Caco-2 (cell line): ENCODE measurements around the gene S100A9. TPM values are rescaled to one million over a fixed set of nuclear protein-coding genes. Genes with fewer than 3 reads are reported as not detected.

Experiments
- BruUV-seq: library from RNA; stranded (reverse); fragments of 400-500 nt; replicated peaks from 2 replicates; lab custom pipeline; 2021; lab: Mats Ljungman, UMichigan
- CTCF ChIA-PET: fragments of 300-600 bp; sonication (Branson Sonifier 250); formaldehyde crosslinking; loops from one replicate; lab custom pipeline; 2022; ENCODE audit warnings: antibody characterized with exemption; lab: Charles Lee
- POLR2A ChIA-PET: fragments of 300-600 bp; sonication (Branson Sonifier 250); formaldehyde crosslinking; loops from one replicate; lab custom pipeline; 2022; ENCODE audit warnings: antibody characterized with exemption; lab: Charles Lee
- DNase-seq, 2 experiments: peaks; one replicate each; pipeline versions ENCODE4 v3.0.0 to v3.0.0-alpha.2; 2020 to 2022
- H3K27me3 ChIP-seq: replicated peaks from 2 replicates; pipeline ENCODE4 v1.6.0; 2011; ENCODE audit warnings: low read length; ENCODE audit not compliant: control insufficient read depth, insufficient read depth
- H3K36me3 ChIP-seq: 2 replicates; pipeline ENCODE4 v1.5.1; 2011; ENCODE audit warnings: low read length; ENCODE audit not compliant: control insufficient read depth, insufficient read depth
- H3K4me1 ChIP-seq: fragments of 250-450 bp; sonication (Bioruptor Pico); 2 replicates; pipeline ENCODE4 v1.5.1; 2020; ENCODE audit warnings: mild to moderate bottlenecking
- H3K4me3 ChIP-seq: 2 replicates; pipeline ENCODE4 v1.5.1; 2011; ENCODE audit warnings: low read depth, mild to moderate bottlenecking, control low read depth, low read length
- H3K9me3 ChIP-seq: fragments of 250-450 bp; sonication (Bioruptor Pico); 2 replicates; pipeline ENCODE4 v1.5.1; 2020; ENCODE audit warnings: mild to moderate bottlenecking, moderate library complexity
- H3K27ac Mint-ChIP-seq: one replicate; pipeline ENCODE4 v1.8.0; 2022; ENCODE audit warnings: mixed read lengths; ENCODE audit not compliant: unreplicated experiment
- H3K27me3 Mint-ChIP-seq: one replicate; pipeline ENCODE4 v1.8.0; 2022; ENCODE audit warnings: mixed read lengths; ENCODE audit not compliant: insufficient read depth, unreplicated experiment
- H3K36me3 Mint-ChIP-seq: one replicate; pipeline ENCODE4 v1.8.0; 2022; ENCODE audit warnings: mild to moderate bottlenecking, mixed read lengths; ENCODE audit not compliant: insufficient read depth, unreplicated experiment
- H3K4me1 Mint-ChIP-seq: one replicate; pipeline ENCODE4 v1.8.0; 2022; ENCODE audit warnings: low read depth, mixed read lengths; ENCODE audit not compliant: unreplicated experiment
- H3K4me3 Mint-ChIP-seq: one replicate; pipeline ENCODE4 v1.8.0; 2022; ENCODE audit warnings: mild to moderate bottlenecking, moderate library complexity, mixed read lengths; ENCODE audit not compliant: unreplicated experiment
- H3K9me3 Mint-ChIP-seq: one replicate; pipeline ENCODE4 v1.8.0; 2022; ENCODE audit warnings: mixed read lengths; ENCODE audit not compliant: unreplicated experiment
- CTCF ChIP-seq, 2 experiments: fragments of 200-600 bp in 1 of 2; IDR thresholded peaks; 1 replicate in 1 of 2; 2 replicates in 1 of 2; pipeline versions ENCODE4 v1.5.1 to v1.8.0; 2011 to 2022; ENCODE audit warnings: antibody characterized with exemption in 1 of 2, control low read depth in 1 of 2, inconsistent platforms in 1 of 2, low read depth in 1 of 2, low read length in 1 of 2, mild to moderate bottlenecking in 1 of 2, moderate library complexity in 1 of 2; ENCODE audit not compliant: insufficient read depth in 1 of 2, severe bottlenecking in 1 of 2, unreplicated experiment in 1 of 2
- intact Hi-C: fragments of 100-400 bp; cut with micrococcal nuclease; formaldehyde crosslinking; loops from one replicate; pipeline ENCODE4 v1.10.0; 2022; ENCODE audit not compliant: unreplicated experiment
- total RNA-seq: library from RNA; stranded (reverse); gene quantifications from 2 replicates; pipeline ENCODE4 v1.2.3, GENCODE V29; 2022

The S100A9 gene
- total RNA-seq, 1 experiment from 2014 or later = not detected

GRCh38 chr1:153360190-153360589 lies 2.5 kb downstream of the S100A9 start:
- Mint-ChIP-seq H3K27ac (no peak overlapping the region), H3K36me3 (no peaks in the 10 kb centered on the region), H3K4me3 (no peak overlapping the region), H3K4me1 (peaks cover 6% of the 10 kb centered on the region), H3K9me3 (no peaks in the 10 kb centered on the region), H3K27me3 (peaks cover 10% of the 10 kb centered on the region)
- BruUV-seq = no TSS peak
- no peaks in the 10 kb centered on the region for H3K9me3 ChIP-seq
- intact Hi-C loops = no loop called here
- H3K36me3 ChIP-seq = no peaks in the 10 kb centered on the region
- DNase-seq = no peak
- H3K4me3 ChIP-seq = no peak overlapping the region
- ChIA-PET CTCF (interaction anchor here (0.6 to 0.7 kb wide), 2 partner anchors 16 to 860 kb away, joined by 4 to 7 read pairs; no protein-coding TSS in a partner anchor), POLR2A (no interaction called here)
- TF ChIP-seq CTCF (IDR thresholded peaks at IDR 0.05; ENCODE audit: insufficient read depth in 1 of 2, low read depth in 1 of 2, low read length in 1 of 2, severe bottlenecking in 1 of 2, unreplicated experiment in 1 of 2) = no peak
- peaks cover 23% of the 10 kb centered on the region for H3K4me1 ChIP-seq
- no peaks in the 10 kb centered on the region for H3K27me3 ChIP-seq

- Mint-ChIP-seq H3K27ac (no peak overlapping the region), H3K4me1 (peaks cover 6% of the 10 kb centered on the region)
- BruUV-seq = no TSS peak
Measured at GRCh38 chr1:153360592-153361479, 3.2 kb downstream of the S100A9 start.

More at GRCh38 chr1:153360592-153361479, 3.2 kb downstream of the S100A9 start:
- Mint-ChIP-seq H3K36me3 (no peaks in the 10 kb centered on the region), H3K4me3 (no peak overlapping the region), H3K9me3 (no peaks in the 10 kb centered on the region), H3K27me3 (peaks cover 10% of the 10 kb centered on the region)
- POLR2A ChIA-PET = no interaction called here
- Histone ChIP-seq H3K36me3 (no peaks in the 10 kb centered on the region), H3K27me3 (no peaks in the 10 kb centered on the region), H3K4me1 (peaks cover 28% of the 10 kb centered on the region), H3K9me3 (no peaks in the 10 kb centered on the region), H3K4me3 (no peak overlapping the region)
- no peak for TF ChIP-seq CTCF (IDR thresholded peaks at IDR 0.05; ENCODE audit: insufficient read depth in 1 of 2, low read depth in 1 of 2, low read length in 1 of 2, severe bottlenecking in 1 of 2, unreplicated experiment in 1 of 2)
- DNase-seq = no peak
- CTCF ChIA-PET = interaction anchor here (0.6 kb wide), 1 partner anchor 48 kb away, joined by 3 read pairs; no protein-coding TSS in a partner anchor
- intact Hi-C loops = no loop called here
